HCT116 (cell line): ENCODE data around the gene EYA2. TPM values are rescaled to one million over a fixed set of nuclear protein-coding genes. Genes with fewer than 3 reads are reported as not detected.
A peak's percentile ranks its signal among the peaks of the same experiment; 100 is the strongest.

Experiments
- ATAC-seq: fragments of 200-7000 bp; cut with Tn5 transposase; 2 replicates; pipeline ENCODE4 v1.9.1; 2020; ENCODE audit warnings: mild to moderate bottlenecking, moderate library complexity
- BruUV-seq: library from RNA; stranded (reverse); fragments of 400-500 nt; replicated peaks from 2 replicates; lab custom pipeline; 2021; lab: Mats Ljungman, UMichigan
- CTCF ChIA-PET: fragments of 300-600 bp; sonication (Branson Sonifier 250); formaldehyde crosslinking; loops from one replicate; lab custom pipeline; 2021; ENCODE audit warnings: antibody characterized with exemption; lab: Charles Lee
- POLR2A ChIA-PET: fragments of 300-600, 350-600 bp; sonication (Branson Sonifier 250); formaldehyde crosslinking; loops from one replicate; lab custom pipeline; 2021; ENCODE audit warnings: antibody characterized with exemption; lab: Charles Lee
- RAD21 ChIA-PET, 2 experiments: fragments of 300-600 bp; sonication (Branson Sonifier 250); formaldehyde crosslinking; loops; one replicate each; lab custom pipeline; 2023; ENCODE audit warnings: low total read pairs in 2 of 2; ENCODE audit not compliant: uncharacterized antibody in 2 of 2, unreplicated experiment in 2 of 2, low non-redundant PET in 1 of 2; lab: Charles Lee
- DNase-seq: peaks from one replicate; pipeline ENCODE4 v3.0.0-alpha.2; 2010; ENCODE audit warnings: low read depth, low spot score
- H2AFZ ChIP-seq: fragments of 200-600 bp; shearing (Covaris generic), sonication (generic); 2 replicates; pipeline ENCODE4 v1.6.1; 2017; ENCODE audit warnings: low read depth, mixed run types, mixed read lengths, antibody characterized with exemption, low read length; ENCODE audit not compliant: poor library complexity, severe bottlenecking
- H3K27ac ChIP-seq: 2 replicates; pipeline ENCODE4 v1.5.1; 2012; ENCODE audit warnings: low read depth, low read length
- H3K27me3 ChIP-seq: fragments of 200-600 bp; sonication (generic); 2 replicates; pipeline ENCODE4 v1.6.1; 2016; ENCODE audit warnings: mixed run types, low read length, mixed read lengths; ENCODE audit not compliant: insufficient read depth
- H3K36me3 ChIP-seq, 2 experiments: fragments of 200-500 bp in 1 of 2; fragments of 200-600 bp in 1 of 2; sonication (Bioruptor generic) in 1 of 2; sonication (generic) in 1 of 2; 2 replicates each; pipeline versions ENCODE4 v1.5.1 to v1.6.1; 2014 to 2016; ENCODE audit warnings: low read length in 2 of 2, inconsistent platforms in 1 of 2, mixed read lengths in 1 of 2, mixed run types in 1 of 2; ENCODE audit not compliant: insufficient read depth in 2 of 2, control insufficient read depth in 1 of 2
- H3K4me1 ChIP-seq, 2 experiments: fragments of 200-600 bp in 1 of 2; sonication (generic) in 1 of 2; 2 replicates each; pipeline versions ENCODE4 v1.5.1 to v1.6.1; 2012 to 2017; ENCODE audit warnings: low read length in 2 of 2, inconsistent platforms in 1 of 2, mild to moderate bottlenecking in 1 of 2, mixed read lengths in 1 of 2, mixed run types in 1 of 2, moderate library complexity in 1 of 2; ENCODE audit not compliant: insufficient read depth in 2 of 2, control insufficient read depth in 1 of 2
- H3K4me2 ChIP-seq: fragments of 200-600 bp; sonication (generic); 2 replicates; pipeline ENCODE4 v1.6.1; 2017; ENCODE audit warnings: mixed run types, low read length, mixed read lengths
- H3K4me3 ChIP-seq, 2 experiments: fragments of 200-600 bp in 1 of 2; sonication (generic) in 1 of 2; replicated peaks in 1 of 2; 2 replicates each; pipeline ENCODE4 v1.5.1; 2011 to 2016; ENCODE audit warnings: low read length in 2 of 2, control low read depth in 1 of 2, low read depth in 1 of 2, mild to moderate bottlenecking in 1 of 2, mixed read lengths in 1 of 2, mixed run types in 1 of 2
- H3K79me2 ChIP-seq: fragments of 200-600 bp; sonication (generic); 2 replicates; pipeline ENCODE4 v1.6.1; 2017; ENCODE audit warnings: mild to moderate bottlenecking, mixed run types, low read length, moderate library complexity, mixed read lengths; ENCODE audit not compliant: insufficient read depth
- H3K9ac ChIP-seq: fragments of 200-600 bp; sonication (generic); 2 replicates; pipeline ENCODE4 v1.6.1; 2016; ENCODE audit warnings: low read length, mixed read lengths
- H3K9me2 ChIP-seq: fragments of 200-600 bp; sonication (generic), shearing (Covaris generic); 2 replicates; pipeline ENCODE4 v1.6.1; 2017; ENCODE audit warnings: mixed run types, mild to moderate bottlenecking, moderate library complexity; ENCODE audit not compliant: insufficient read depth
- H3K9me3 ChIP-seq, 2 experiments: fragments of 200-500 bp in 1 of 2; fragments of 200-600 bp in 1 of 2; sonication (Bioruptor generic) in 1 of 2; sonication (generic) in 1 of 2; 2 replicates each; pipeline ENCODE4 v1.6.1; 2014 to 2017; ENCODE audit warnings: low read length in 2 of 2, mixed read lengths in 2 of 2, inconsistent platforms in 1 of 2, low read depth in 1 of 2, mild to moderate bottlenecking in 1 of 2, mixed run types in 1 of 2, moderate library complexity in 1 of 2; ENCODE audit not compliant: control insufficient read depth in 1 of 2, insufficient read depth in 1 of 2
- H4K20me1 ChIP-seq: fragments of 200-600 bp; sonication (generic), shearing (Covaris generic); 2 replicates; pipeline ENCODE4 v1.6.1; 2017; ENCODE audit warnings: mixed run types, mild to moderate bottlenecking, moderate library complexity; ENCODE audit not compliant: insufficient read depth
- ATF3 ChIP-seq: IDR thresholded peaks from 2 replicates; pipeline ENCODE4 v1.6.1; 2012
- CBX3 ChIP-seq: IDR thresholded peaks from 2 replicates; pipeline ENCODE4 v1.6.1; 2012; ENCODE audit warnings: low read depth
- CTCF ChIP-seq, 3 experiments: fragments of 200-600 bp in 1 of 3; sonication (generic) in 1 of 3; IDR thresholded peaks in 2 of 3; conservative IDR thresholded peaks in 1 of 3; 2 replicates each; pipeline ENCODE4 v1.5.1; 2012 to 2017; ENCODE audit warnings: low read depth in 2 of 3, low read length in 2 of 3, antibody characterized with exemption in 1 of 3, borderline replicate concordance in 1 of 3, control low read depth in 1 of 3, mild to moderate bottlenecking in 1 of 3, mixed read lengths in 1 of 3, mixed run types in 1 of 3, moderate library complexity in 1 of 3; ENCODE audit not compliant: insufficient read depth in 1 of 3
- ELF1 ChIP-seq: IDR thresholded peaks from 2 replicates; pipeline ENCODE4 v1.6.1; 2012; ENCODE audit warnings: low read depth, borderline replicate concordance
- EZH2 ChIP-seq: fragments of 200-600 bp; sonication (generic); IDR thresholded peaks from 2 replicates; pipeline ENCODE4 v1.6.1; 2017; ENCODE audit warnings: antibody characterized with exemption, mixed run types
- EZH2phosphoT487 ChIP-seq: fragments of 200-600 bp; IDR thresholded peaks from 2 replicates; pipeline ENCODE4 v1.6.1; 2018; ENCODE audit warnings: antibody characterized with exemption, borderline replicate concordance
- FOSL1 ChIP-seq: IDR thresholded peaks from 2 replicates; pipeline ENCODE4 v1.6.1; 2012; ENCODE audit warnings: low read depth
- JUND ChIP-seq: IDR thresholded peaks from 2 replicates; pipeline ENCODE4 v1.6.1; 2012
- POLR2A ChIP-seq: IDR thresholded peaks from 2 replicates; pipeline ENCODE4 v1.7.0; 2011; ENCODE audit warnings: borderline replicate concordance; ENCODE audit not compliant: insufficient read depth, insufficient read length; ENCODE audit errors: extremely low read depth
- POLR2AphosphoS5 ChIP-seq: IDR thresholded peaks from 2 replicates; pipeline ENCODE4 v1.6.1; 2011; ENCODE audit warnings: mild to moderate bottlenecking, low read depth, low read length, moderate library complexity
- SIN3A ChIP-seq: IDR thresholded peaks from 2 replicates; pipeline ENCODE4 v1.6.1; 2012; ENCODE audit warnings: low read depth
- TCF7L2 ChIP-seq: IDR thresholded peaks from 2 replicates; pipeline ENCODE4 v1.7.0; 2011; ENCODE audit warnings: borderline replicate concordance, inconsistent platforms; ENCODE audit not compliant: insufficient read depth, insufficient read length; ENCODE audit errors: extremely low read depth
- ZBTB33 ChIP-seq: IDR thresholded peaks from 2 replicates; pipeline ENCODE4 v1.6.1; 2011; ENCODE audit warnings: mild to moderate bottlenecking, low read length, moderate library complexity; ENCODE audit not compliant: insufficient replicate concordance; ENCODE audit errors: extremely low read depth
- ZFX ChIP-seq: fragments of 450-650 bp; IDR thresholded peaks from 2 replicates; pipeline ENCODE4 v1.6.1; 2017
- ZNF274 ChIP-seq: fragments of 200-500 bp; sonication (Bioruptor generic); IDR thresholded peaks from 2 replicates; pipeline ENCODE4 v1.6.1; 2014; ENCODE audit warnings: mild to moderate bottlenecking, low read depth, low read length, inconsistent platforms
- intact Hi-C: fragments of 100-400 bp; cut with micrococcal nuclease; formaldehyde crosslinking; loops from 2 replicates; pipeline ENCODE4 v1.10.0; 2022
- total RNA-seq: library from RNA; stranded (reverse); gene quantifications from one replicate; pipeline ENCODE4 v1.2.1, GENCODE V29; 2021; ENCODE audit not compliant: unreplicated experiment

EYA2 gene
- total RNA-seq, 1 experiment from 2014 or later = not detected

- no peak for TF ChIP-seq POLR2AphosphoS5
- no peak for TF ChIP-seq CBX3
- no peak for TF ChIP-seq EZH2phosphoT487
- no peak for TF ChIP-seq CTCF (IDR thresholded peaks at IDR 0.05 in 2 of 3, conservative IDR thresholded peaks at IDR 0.05 in 1 of 3; ENCODE audit: borderline replicate concordance in 1 of 3, insufficient read depth in 1 of 3, low read depth in 2 of 3, low read length in 2 of 3)
- no peak for TF ChIP-seq SIN3A
- no peak for TF ChIP-seq ELF1
- TF ChIP-seq TCF7L2 = no peak
- no peak for TF ChIP-seq ZFX
- TF ChIP-seq FOSL1 = no peak
- TF ChIP-seq JUND = no peak
- no peak for TF ChIP-seq EZH2
- TF ChIP-seq ZBTB33 = no peak
- TF ChIP-seq ATF3 = no peak
- TF ChIP-seq ZNF274 = no peak
- TF ChIP-seq POLR2A = no peak
- ChIA-PET CTCF (no interaction called here), POLR2A (no interaction called here), RAD21 (no interaction called here)
- Histone ChIP-seq H3K4me2 (no peak overlapping the region), H3K9me2 (no peaks in the 10 kb centered on the region), H3K27ac (no peak overlapping the region), H2AFZ (no peak overlapping the region), H3K36me3 (no peaks in the 10 kb centered on the region), H3K9me3 (no peaks in the 10 kb centered on the region), H4K20me1 (no peaks in the 10 kb centered on the region), H3K4me3 (no peak overlapping the region), H3K4me1 (no peaks in the 10 kb centered on the region), H3K9ac (no peak overlapping the region), H3K27me3 (no peaks in the 10 kb centered on the region), H3K79me2 (no peaks in the 10 kb centered on the region)
- no peak for DNase-seq
- ATAC-seq = peak; percentile 47; the same call in 1 of the 2 replicates
- intact Hi-C loops = no loop called here
- no TSS peak for BruUV-seq
Observed at GRCh38 chr20:47041396-47041899, 146.8 kb downstream of the EYA2 start.
